ENCODE results near the gene RFX4.

- TF ChIP-seq CTCF (IDR thresholded peaks at IDR 0.05) = no peak
- no peak for TF ChIP-seq POLR2A (IDR thresholded peaks at IDR 0.05)
Observed at GRCh38 chr12:106599302-106599701, 16.5 kb downstream of the RFX4 start.

Data from adrenal gland (tissue), 5 donors.